ENCODE results near the gene TH.

TH gene

DNA sequence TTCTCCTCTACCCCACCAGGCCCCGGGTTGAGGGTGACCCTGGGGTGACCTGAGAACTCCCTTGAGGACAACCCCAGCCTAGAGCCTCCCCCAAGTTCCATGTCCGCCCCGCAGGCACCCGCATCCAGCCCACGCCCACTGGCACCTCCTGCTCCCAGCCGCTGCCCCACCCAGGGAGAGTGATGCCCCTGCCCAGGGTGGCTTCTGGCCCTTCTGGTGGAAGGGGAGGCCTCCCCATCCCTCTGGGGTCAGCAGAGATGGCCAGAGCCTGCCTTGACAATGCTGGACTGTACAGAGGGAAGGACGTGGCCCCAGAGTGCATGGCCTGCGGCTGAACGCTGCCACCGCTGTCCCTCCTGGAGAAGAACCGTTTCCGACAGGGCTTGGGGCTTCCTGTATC is 1.1 kb upstream of the TH start:
- H3K4me2 ChIP-seq (ENCODE audit: low read length), result no peak overlapping the region
- no peak overlapping the region for H3K9ac ChIP-seq
- TF ChIP-seq, protein P1, sequence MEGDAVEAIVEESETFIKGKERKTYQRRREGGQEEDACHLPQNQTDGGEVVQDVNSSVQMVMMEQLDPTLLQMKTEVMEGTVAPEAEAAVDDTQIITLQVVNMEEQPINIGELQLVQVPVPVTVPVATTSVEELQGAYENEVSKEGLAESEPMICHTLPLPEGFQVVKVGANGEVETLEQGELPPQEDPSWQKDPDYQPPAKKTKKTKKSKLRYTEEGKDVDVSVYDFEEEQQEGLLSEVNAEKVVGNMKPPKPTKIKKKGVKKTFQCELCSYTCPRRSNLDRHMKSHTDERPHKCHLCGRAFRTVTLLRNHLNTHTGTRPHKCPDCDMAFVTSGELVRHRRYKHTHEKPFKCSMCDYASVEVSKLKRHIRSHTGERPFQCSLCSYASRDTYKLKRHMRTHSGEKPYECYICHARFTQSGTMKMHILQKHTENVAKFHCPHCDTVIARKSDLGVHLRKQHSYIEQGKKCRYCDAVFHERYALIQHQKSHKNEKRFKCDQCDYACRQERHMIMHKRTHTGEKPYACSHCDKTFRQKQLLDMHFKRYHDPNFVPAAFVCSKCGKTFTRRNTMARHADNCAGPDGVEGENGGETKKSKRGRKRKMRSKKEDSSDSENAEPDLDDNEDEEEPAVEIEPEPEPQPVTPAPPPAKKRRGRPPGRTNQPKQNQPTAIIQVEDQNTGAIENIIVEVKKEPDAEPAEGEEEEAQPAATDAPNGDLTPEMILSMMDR (IDR thresholded peaks at IDR 0.05), result no peak
- no peaks in the 10 kb centered on the region for H3K79me2 ChIP-seq
- no peaks in the 10 kb centered on the region for H3K9me3 ChIP-seq (ENCODE audit: control insufficient read depth, low read length)
- H3K4me1 ChIP-seq, result no peaks in the 10 kb centered on the region
- no peaks in the 10 kb centered on the region for H3K27me3 ChIP-seq (ENCODE audit: control insufficient read depth, insufficient read depth, low read length)
- H3K27ac ChIP-seq, result no peak overlapping the region
- no peak overlapping the region for H3K4me3 ChIP-seq (ENCODE audit: low read depth, low read length)
- no peaks in the 10 kb centered on the region for H3K36me3 ChIP-seq (ENCODE audit: control insufficient read depth, insufficient read depth, low read length)
- H2AFZ ChIP-seq, result no peak overlapping the region

DNA sequence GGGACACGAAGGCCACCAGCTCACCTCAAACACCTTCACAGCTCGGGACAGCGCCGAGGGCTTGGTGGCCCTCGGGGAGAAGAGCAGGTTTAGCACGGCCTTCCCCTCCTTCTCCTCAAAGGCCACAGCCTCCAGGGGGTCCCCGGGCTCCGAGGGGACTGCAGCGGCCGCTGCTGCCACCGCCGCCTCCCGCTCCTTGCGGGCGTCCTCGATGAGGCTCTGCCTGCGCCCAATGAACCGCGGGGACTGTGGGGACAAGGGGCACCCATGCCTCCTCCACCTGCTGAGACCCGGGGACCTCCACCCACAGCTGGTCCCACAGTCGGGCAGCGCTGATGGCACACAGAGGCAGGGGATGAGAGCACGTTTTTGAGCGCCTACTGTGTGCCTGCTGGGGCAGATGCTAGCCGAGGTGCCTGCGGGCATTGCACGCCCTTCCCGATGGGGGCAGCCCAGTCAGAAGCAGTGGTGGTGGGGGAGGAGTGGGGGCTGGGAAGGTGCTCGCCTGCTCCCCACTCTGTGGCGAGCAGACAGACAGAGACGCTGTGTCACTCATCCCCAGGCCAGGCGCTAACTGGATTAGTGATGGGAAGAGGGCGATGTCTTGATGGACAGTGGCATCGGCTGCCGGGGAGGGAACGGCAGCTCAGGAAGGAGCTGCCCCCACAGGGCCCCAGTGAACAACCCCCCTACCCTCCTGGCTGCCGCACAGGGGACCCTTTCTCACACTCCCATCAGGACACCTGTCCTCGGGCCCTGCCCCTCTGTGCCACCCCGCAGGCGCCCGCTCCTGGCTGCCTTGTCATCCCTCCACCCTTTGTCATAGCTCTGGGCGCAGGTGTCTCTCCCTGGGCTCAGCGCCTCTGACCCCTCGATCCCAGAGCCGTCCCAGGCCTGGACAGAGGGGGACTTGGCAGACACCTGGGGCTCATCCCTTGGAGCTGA is 1.7 kb downstream of the TH start:
- Histone ChIP-seq H3K9me3 (ENCODE audit: control insufficient read depth, low read length) (no peaks in the 10 kb centered on the region), H3K36me3 (ENCODE audit: control insufficient read depth, insufficient read depth, low read length) (no peaks in the 10 kb centered on the region), H3K27ac (no peak overlapping the region), H2AFZ (no peak overlapping the region), H3K4me2 (ENCODE audit: low read length) (no peak overlapping the region), H3K27me3 (ENCODE audit: control insufficient read depth, insufficient read depth, low read length) (no peaks in the 10 kb centered on the region), H3K4me1 (no peaks in the 10 kb centered on the region), H3K4me3 (ENCODE audit: low read depth, low read length) (no peak overlapping the region), H3K9ac (no peak overlapping the region), H3K79me2 (no peaks in the 10 kb centered on the region)
- TF ChIP-seq, protein P1 (IDR thresholded peaks at IDR 0.05), result no peak

DNA sequence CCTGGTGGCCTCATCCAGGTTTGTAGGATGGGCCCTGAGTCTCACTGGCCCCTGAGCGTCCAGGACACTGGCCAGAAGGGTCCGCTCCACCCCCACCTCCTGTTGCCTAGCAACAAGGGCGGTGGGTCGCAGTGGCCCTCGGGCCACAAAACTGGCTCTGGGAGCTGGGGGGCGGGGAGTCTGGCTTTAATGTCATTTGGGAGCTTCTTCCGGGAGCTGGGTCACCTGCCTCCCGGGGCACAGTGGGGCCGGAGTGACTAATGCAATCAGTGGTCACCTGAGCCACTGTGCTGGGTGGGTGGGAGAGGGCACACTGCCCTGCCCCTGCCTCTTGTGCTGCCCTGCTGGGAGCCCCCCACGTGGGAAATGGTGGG is 2.6 kb downstream of the TH start:
- no peak overlapping the region for H3K4me3 ChIP-seq (ENCODE audit: low read depth, low read length)
- H3K79me2 ChIP-seq, result no peaks in the 10 kb centered on the region
- H3K27ac ChIP-seq, result no peak overlapping the region
- no peak overlapping the region for H3K4me2 ChIP-seq (ENCODE audit: low read length)
- H3K4me1 ChIP-seq, result no peaks in the 10 kb centered on the region
- no peaks in the 10 kb centered on the region for H3K27me3 ChIP-seq (ENCODE audit: control insufficient read depth, insufficient read depth, low read length)
- TF ChIP-seq, protein P1 (IDR thresholded peaks at IDR 0.05), result no peak
- no peaks in the 10 kb centered on the region for H3K36me3 ChIP-seq (ENCODE audit: control insufficient read depth, insufficient read depth, low read length)
- H3K9me3 ChIP-seq (ENCODE audit: control insufficient read depth, low read length), result no peaks in the 10 kb centered on the region
- H2AFZ ChIP-seq, result no peak overlapping the region
- no peak overlapping the region for H3K9ac ChIP-seq

DNA sequence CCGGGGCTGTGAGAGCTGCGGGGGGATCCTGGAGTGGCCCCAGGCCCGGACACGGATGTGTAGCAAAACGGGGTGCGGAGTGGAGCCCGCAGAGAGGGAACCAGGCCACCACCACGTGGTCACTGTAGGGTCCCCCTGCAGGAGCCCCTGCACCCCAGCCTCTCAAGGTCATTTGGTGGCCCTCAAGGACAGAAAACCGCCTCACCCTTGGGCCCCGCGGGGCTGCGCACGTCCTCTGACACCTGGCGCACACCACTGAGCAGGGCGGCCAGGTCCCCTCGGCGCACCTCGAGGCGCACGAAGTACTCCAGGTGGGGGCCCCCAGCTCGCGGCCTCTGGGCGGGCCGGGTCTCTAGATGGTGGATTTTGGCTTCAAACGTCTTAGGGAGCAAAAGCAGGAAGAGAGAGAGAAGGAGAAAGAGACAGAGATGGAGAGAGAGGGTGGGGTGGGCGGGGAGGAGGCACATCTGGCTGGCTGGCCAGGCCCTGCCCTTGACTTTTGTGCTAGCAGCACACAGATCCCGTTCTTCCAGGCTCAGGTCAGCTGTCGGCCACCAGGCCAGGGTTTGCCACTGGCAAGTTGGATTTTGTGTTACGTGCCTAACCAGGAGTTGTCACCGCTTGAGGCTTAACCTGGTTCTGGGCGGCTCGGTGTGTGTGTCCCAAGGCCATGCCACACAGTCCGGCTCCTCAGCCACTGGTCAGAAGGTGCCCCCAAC is 3.2 kb downstream of the TH start:
- Histone ChIP-seq H3K79me2 (no peaks in the 10 kb centered on the region), H3K27me3 (ENCODE audit: control insufficient read depth, insufficient read depth, low read length) (no peaks in the 10 kb centered on the region), H3K4me3 (ENCODE audit: low read depth, low read length) (no peak overlapping the region), H3K9me3 (ENCODE audit: control insufficient read depth, low read length) (no peaks in the 10 kb centered on the region), H3K36me3 (ENCODE audit: control insufficient read depth, insufficient read depth, low read length) (no peaks in the 10 kb centered on the region), H2AFZ (no peak overlapping the region), H3K9ac (no peak overlapping the region), H3K4me2 (ENCODE audit: low read length) (no peak overlapping the region), H3K4me1 (no peaks in the 10 kb centered on the region), H3K27ac (no peak overlapping the region)
- TF ChIP-seq, protein P1 (IDR thresholded peaks at IDR 0.05), result no peak
